Mesodermal cell (in vitro differentiated cells): ENCODE measurements around the gene TEAD1.
A peak's percentile ranks its signal among the peaks of the same experiment; 100 is the strongest.
"Not testable (repeated sequence)": the region's sequence is repeated elsewhere in the genome, so short reads cannot be mapped to it uniquely, and the experiment has no call there.

Experiments
- H3K27ac ChIP-seq: 2 replicates; pipeline ENCODE4 v1.7.0; 2013; ENCODE audit warnings: mild to moderate bottlenecking, low read depth, low read length, moderate library complexity; ENCODE audit not compliant: severe bottlenecking
- H3K36me3 ChIP-seq: 2 replicates; pipeline ENCODE4 v1.7.1; 2013; ENCODE audit warnings: mild to moderate bottlenecking, low read length, moderate library complexity; ENCODE audit not compliant: control insufficient read depth, insufficient read depth
- H3K4me1 ChIP-seq: one replicate; pipeline ENCODE4 v1.7.1; 2013; ENCODE audit warnings: mild to moderate bottlenecking, low read length; ENCODE audit not compliant: insufficient read depth, control insufficient read depth, poor library complexity, severe bottlenecking
- H3K4me3 ChIP-seq: 2 replicates; pipeline ENCODE4 v1.7.0; 2013; ENCODE audit warnings: low read length, control low read depth, mild to moderate bottlenecking; ENCODE audit not compliant: insufficient read depth, poor library complexity, severe bottlenecking; ENCODE audit errors: extremely low read depth
- H3K9me3 ChIP-seq: 2 replicates; pipeline ENCODE4 v1.7.1; 2013; ENCODE audit warnings: mild to moderate bottlenecking, low read length, moderate library complexity; ENCODE audit not compliant: control insufficient read depth
- WGBS, 2 experiments: methylation state at CpG; one replicate each; pipeline ENCODE4 v1.1.5; 2013; ENCODE audit warnings: missing lambda C conversion rate in 2 of 2; ENCODE audit not compliant: insufficient coverage in 2 of 2; 5-methylcytosine and 5-hydroxymethylcytosine counted together

TEAD1 gene

DNA sequence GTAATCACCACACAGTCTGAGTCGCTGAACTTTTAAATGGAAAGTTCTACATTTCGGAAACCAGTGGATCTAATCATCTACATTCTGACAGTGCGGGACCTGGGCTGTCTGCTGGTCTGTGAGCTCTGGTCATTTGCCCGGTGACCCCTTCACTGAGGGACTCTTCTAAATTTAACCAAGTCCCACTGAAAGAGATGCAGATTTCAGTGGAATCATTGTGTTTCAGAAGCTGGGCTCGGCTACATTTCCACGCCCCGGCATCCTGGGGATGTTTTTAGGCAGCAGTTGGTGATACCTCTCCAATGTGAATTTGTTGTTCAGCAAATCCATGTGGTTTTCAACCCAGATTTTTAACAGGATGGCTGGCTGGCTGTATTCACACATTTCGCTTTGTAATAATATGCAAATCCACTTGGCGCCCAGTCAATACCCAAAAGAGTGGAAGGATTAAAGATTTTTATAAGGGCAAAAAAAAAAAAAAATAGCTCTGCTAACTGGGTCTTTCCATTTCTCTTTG lies 189.4 kb downstream of the TEAD1 start:
- Histone ChIP-seq H3K27ac (peak overlapping the region; percentile 93), H3K9me3 (no peaks in the 10 kb centered on the region), H3K4me1 (peaks cover 80% of the 10 kb centered on the region), H3K36me3 (peaks cover 31% of the 10 kb centered on the region), H3K4me3 (no peak overlapping the region)
- 34 to 51% methylated on average over 7 to 8 of the region's 9 CpGs for WGBS, 2 experiments

DNA sequence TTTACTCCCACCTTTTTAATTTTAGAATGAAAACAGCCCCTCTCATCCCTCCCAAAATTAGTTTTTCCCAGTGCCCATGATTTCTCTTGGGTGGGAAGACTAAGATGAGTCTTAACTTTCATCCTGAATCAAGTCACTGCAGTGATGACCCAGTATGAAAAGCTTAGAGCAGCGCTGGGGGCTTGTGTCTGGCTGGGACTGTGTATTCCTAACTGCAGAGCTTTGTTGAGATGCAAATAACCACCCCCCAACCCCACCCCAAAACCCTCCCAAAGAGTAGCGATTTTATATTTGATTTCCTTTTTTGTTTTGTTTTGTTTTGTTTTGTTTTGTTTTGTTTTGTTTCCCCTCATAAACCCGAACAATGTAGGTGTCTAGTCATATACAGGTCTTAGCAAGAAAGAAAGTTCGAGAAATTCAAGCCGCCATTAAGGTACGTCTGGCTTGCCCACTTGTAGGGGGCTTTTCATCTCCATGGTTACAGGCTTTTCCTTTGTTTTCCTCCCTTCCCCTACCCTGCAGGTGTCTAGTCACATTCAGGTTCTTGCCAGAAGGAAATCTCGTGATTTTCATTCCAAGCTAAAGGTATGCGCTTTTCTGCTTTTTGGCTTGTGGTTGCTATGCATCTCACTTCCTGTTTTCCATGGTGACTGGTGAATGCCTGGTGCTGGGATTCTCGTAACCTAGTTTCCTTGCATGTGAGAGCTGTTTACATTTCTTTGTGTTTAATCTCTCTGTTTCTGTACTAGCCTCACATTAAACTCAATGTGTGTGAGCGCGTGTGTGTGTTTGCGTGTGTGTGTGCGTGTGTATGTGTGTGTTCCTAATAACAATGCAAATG lies 190.3 kb downstream of the TEAD1 start:
- Histone ChIP-seq H3K4me3 (no peak overlapping the region), H3K36me3 (peaks cover 36% of the 10 kb centered on the region), H3K9me3 (no peaks in the 10 kb centered on the region), H3K4me1 (peaks cover 75% of the 10 kb centered on the region), H3K27ac (peak overlapping the region; percentile 93)
- 17 to 21% methylated on average over 5 to 6 of the region's 13 CpGs for WGBS, 2 experiments

DNA sequence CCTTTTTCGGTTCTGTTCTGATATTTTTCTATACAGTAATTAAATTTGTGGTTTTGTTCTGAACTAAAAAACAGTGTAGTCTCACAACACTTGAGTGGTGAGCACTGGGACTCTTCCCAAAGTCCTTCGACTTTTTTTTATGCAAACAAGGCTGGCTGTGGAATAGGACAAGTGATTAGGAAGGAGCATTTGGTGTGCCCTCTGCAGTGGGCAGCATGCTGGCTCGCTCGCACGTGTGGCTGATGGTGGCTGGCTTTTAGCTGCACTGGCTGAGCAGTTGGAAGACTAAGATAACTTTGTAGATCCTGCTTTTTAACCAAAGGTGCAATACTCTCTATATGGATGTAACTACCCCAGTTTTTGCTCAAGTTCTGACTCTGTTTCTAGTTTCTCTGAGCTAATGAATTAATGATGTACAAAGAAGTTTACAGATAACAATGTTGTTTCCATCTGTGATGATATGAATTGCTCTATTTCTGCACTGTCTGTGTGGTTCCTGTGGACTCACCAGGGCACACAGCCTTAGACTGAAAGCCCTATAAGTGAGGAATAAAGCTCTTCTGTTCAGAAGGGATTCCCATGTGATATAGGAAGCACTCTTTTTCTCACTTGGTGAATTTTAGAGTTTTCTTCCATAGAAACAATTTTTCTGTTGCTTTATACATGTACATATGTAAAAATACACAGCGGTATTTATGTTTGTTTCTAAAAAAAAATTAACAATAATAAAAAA lies 191.8 kb downstream of the TEAD1 start:
- WGBS, 2 experiments = 37 to 52% methylated on average over 2 to 4 of the region's 6 CpGs
- H3K4me1 ChIP-seq = peaks cover 60% of the 10 kb centered on the region
- no peaks in the 10 kb centered on the region for H3K9me3 ChIP-seq
- peak overlapping the region; percentile 93 for H3K27ac ChIP-seq
- H3K36me3 ChIP-seq = peaks cover 50% of the 10 kb centered on the region
- H3K4me3 ChIP-seq = no peak overlapping the region

DNA sequence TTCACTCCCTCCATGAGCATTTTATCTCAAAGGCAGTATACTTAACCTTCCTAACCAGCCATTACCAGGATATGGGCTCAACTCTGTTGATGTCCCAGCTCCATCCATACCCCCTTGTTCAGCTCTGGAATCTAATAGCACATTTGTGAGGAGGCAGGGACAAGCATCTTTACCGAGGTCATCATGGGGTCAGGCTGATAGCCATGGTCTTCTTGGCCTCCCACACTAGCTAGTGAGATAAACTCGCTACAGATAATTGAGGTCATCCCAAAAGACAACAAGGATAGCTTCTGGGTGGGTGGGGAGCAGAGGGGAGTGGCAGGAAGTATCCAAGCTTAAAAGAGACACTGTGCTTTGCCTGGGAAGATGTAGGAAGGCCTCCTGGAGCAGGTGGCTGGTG lies 193.3 kb downstream of the TEAD1 start:
- Histone ChIP-seq H3K27ac (peak overlapping the region; percentile 39), H3K36me3 (peaks cover 64% of the 10 kb centered on the region), H3K9me3 (no peaks in the 10 kb centered on the region), H3K4me3 (no peak overlapping the region), H3K4me1 (peaks cover 50% of the 10 kb centered on the region)
- 100% methylated on average over 1 of the region's 2 CpGs for WGBS, 2 experiments

DNA sequence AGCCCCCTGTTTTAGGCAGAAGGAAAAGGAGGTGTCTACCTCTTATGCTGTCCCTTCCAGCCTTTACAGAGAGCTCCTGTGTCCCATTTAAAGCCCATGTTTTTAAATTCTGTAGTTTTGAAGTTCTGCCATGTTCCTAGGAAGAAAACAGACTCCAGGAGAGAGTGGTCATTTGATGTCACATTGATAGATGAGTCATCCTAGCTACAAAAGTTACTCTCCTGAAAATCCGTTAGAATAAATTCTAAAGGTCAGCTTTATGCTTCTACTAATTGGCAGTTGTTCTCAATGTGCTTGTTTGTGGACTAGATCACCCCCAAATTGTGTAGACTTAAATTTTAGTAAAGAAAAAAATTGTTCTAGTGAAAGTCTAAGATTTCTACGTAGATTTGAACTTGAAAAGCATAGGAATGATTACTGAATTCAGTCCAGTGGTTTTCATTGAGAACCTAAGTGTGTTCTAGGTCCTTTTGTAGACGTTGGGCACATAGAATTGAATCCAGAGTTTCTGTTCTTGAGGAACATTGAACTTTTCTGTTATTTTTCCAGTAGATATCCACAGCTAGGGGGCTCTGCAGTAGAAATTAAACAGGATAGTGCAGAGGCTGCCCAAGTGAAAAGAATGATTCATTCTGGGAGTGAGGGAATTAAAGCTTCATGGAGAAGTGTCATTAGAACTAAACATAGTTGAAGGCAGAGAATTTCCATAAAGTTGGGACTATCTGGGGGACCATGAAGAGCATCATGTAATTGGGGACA lies 194.3 kb downstream of the TEAD1 start:
- no peak overlapping the region for H3K4me3 ChIP-seq
- no peaks in the 10 kb centered on the region for H3K9me3 ChIP-seq
- 93 to 97% methylated on average over 2 of the region's 3 CpGs for WGBS, 2 experiments
- H3K36me3 ChIP-seq = peaks cover 74% of the 10 kb centered on the region
- peaks cover 40% of the 10 kb centered on the region for H3K4me1 ChIP-seq
- peak overlapping the region; percentile 13 for H3K27ac ChIP-seq

DNA sequence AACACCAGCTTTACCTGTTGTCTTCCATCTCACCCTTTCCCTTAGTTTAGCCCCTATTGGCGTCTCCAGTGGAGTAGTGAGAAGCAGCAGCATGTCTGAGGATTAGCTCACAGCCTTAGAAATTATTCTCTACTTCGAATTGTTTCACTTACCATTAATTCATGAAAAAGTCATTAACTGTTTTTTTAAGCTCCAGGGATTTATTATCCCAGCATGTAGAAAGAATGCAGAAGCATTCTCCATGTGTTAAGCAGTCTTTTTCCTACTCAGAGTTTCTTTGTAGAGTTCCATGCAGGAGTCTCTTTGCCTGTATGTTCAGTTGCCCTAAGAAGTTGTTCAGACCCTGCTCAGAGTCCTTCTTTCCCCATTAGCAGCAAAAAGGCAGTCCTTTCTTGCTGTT lies 197.0 kb downstream of the TEAD1 start:
- H3K36me3 ChIP-seq = peaks cover 82% of the 10 kb centered on the region
- H3K27ac ChIP-seq = peak overlapping the region; percentile 26
- WGBS, 2 experiments = 100% methylated on average over 1 of the region's 2 CpGs; no CpG with 5 or more reads in 1 of the 2 experiments
- peaks cover 19% of the 10 kb centered on the region for H3K4me1 ChIP-seq
- H3K4me3 ChIP-seq = no peak overlapping the region
- H3K9me3 ChIP-seq = no peaks in the 10 kb centered on the region

DNA sequence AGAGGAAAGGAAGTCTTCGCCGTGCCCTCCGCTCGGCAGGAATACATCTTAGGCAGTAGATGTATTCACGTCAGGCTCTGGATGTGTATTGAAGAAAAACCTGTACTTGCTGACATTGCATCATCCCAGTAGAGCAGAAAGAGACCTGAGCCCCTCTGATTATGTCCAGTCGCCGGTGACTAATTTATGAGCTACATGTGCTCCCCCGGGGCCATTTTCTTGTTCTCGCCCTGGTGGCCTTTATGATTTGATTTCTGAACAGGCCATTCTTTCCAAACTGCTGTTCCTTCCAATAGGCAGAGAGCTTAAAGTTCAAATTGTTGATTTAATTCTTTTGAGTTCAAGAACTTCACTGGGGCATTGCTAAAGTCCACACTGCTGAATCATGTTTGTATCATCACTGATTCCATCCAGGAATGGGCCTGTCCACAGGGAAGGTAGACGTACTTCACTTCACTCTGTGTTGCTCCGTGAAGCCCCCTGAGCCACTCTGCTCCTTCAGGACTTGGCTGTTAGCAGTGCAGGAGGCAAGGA lies 197.6 kb downstream of the TEAD1 start:
- Histone ChIP-seq H3K4me3 (no peak overlapping the region), H3K36me3 (peaks cover 82% of the 10 kb centered on the region), H3K4me1 (peaks cover 18% of the 10 kb centered on the region), H3K27ac (peak overlapping the region; percentile 26), H3K9me3 (no peaks in the 10 kb centered on the region)
- 97% methylated on average over 9 to 11 of the region's 11 CpGs for WGBS, 2 experiments

DNA sequence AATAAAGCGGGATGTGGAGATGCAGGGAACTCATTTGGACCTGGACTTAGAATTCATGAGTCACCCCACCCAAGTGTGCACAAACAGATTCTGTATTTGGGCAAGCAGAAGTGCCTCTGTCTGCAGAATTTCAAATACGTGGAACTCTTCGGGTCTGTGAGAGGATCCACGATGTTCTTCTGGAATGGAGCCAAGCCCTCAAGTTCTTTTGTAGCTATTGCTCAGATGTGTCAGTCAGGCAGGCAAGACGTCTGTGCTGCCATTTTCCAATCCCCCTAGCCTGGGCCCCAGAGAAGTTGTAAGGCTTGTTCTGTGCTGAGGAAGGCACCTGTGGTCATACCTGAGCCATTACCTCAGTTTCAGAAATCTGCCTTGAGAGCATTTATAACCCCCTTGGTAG lies 202.1 kb downstream of the TEAD1 start:
- WGBS, 2 experiments = 91 to 100% methylated on average over 4 of the region's 5 CpGs
- Histone ChIP-seq H3K36me3 (peaks cover 76% of the 10 kb centered on the region), H3K27ac (no peak overlapping the region)

DNA sequence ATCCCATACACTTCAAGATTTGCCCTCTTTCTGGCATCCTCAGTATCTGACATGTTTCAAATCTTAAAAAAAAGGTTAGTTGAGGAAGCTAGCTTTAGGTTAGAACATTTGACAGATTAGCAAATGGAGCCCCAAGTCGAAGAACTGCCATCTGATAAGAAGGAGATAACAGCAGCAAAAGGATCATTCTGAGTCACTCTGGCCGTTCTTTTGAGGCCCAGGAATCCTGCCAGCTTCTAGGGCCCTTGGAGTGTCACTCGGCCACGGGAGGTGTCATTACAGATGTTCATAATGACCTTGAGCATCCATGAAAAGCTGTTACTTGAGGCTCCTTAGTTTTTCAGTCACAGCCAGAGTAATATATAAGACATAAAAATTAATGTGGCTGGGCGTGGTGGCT lies 202.8 kb downstream of the TEAD1 start:
- H3K4me1 ChIP-seq = peaks cover 9% of the 10 kb centered on the region
- peaks cover 77% of the 10 kb centered on the region for H3K36me3 ChIP-seq
- 74 to 80% methylated on average over 3 to 4 of the region's 5 CpGs for WGBS, 2 experiments
- no peaks in the 10 kb centered on the region for H3K9me3 ChIP-seq
- no peak overlapping the region for H3K4me3 ChIP-seq
- H3K27ac ChIP-seq = no peak overlapping the region

More for the DNA sequence above, 202.1 kb downstream of the TEAD1 start:
- Histone ChIP-seq H3K9me3 (no peaks in the 10 kb centered on the region), H3K4me1 (peaks cover 9% of the 10 kb centered on the region), H3K4me3 (no peak overlapping the region)

DNA sequence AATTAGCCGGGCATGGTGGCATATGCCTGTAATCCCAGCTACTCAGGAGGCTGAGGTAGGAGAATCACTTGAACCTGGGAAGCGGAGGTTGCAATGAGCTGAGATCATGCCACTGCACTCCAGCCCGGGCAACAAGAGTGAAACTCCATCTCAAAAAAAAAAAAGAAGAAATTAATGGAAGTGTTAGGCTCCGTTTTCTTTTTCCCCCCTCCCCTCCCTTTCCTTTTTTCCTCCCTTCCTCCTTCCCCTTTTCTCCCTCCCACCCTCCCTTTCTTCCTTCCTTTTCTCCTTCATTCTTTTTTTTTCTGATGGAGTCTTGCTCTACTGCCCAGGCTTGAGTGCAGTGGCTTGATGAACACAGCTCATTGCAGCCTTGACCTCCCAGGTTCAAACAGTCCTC lies 203.3 kb downstream of the TEAD1 start:
- peaks cover 77% of the 10 kb centered on the region for H3K36me3 ChIP-seq
- H3K4me3 ChIP-seq, H3K9me3 ChIP-seq, H3K4me1 ChIP-seq, H3K27ac ChIP-seq: not testable (repeated sequence)
- 83 to 97% methylated on average over 1 to 4 of the region's 4 CpGs for WGBS, 2 experiments
